Stimulated activated effector memory CD8-positive, alpha-beta T cell treated with anti-CD3 and anti-CD28 coated beads, Interleukin-12 subunit alpha, Interleukin-12 subunit beta, amount 100 ng/mL, for 72 hours (primary cell): ENCODE results near the gene CAMK2A.
A peak's percentile ranks its signal among the peaks of the same experiment; 100 is the strongest.

Experiments used
- ATAC-seq: fragments of 150-1000 bp; cut with Tn5 transposase; 2 replicates; pipeline ENCODE4 v1.10.0; 2021
- DNase-seq, 2 donors: peaks; one replicate each; pipeline ENCODE4 v3.0.0; 2021 to 2022; ENCODE audit warnings: low spot score in 2 of 2
- H3K27ac Mint-ChIP-seq: one replicate; pipeline ENCODE4 v1.8.0; 2022; ENCODE audit warnings: mild to moderate bottlenecking, mixed read lengths
- H3K36me3 Mint-ChIP-seq: one replicate; pipeline ENCODE4 v1.8.0; 2022; ENCODE audit warnings: mild to moderate bottlenecking, mixed read lengths
- H3K4me1 Mint-ChIP-seq: one replicate; pipeline ENCODE4 v1.8.0; 2022; ENCODE audit warnings: mixed read lengths
- H3K4me3 Mint-ChIP-seq: one replicate; pipeline ENCODE4 v1.8.0; 2022; ENCODE audit warnings: mild to moderate bottlenecking, mixed read lengths
- H3K9me3 Mint-ChIP-seq: one replicate; pipeline ENCODE4 v1.8.0; 2022; ENCODE audit warnings: mixed read lengths

CAMK2A gene

DNA sequence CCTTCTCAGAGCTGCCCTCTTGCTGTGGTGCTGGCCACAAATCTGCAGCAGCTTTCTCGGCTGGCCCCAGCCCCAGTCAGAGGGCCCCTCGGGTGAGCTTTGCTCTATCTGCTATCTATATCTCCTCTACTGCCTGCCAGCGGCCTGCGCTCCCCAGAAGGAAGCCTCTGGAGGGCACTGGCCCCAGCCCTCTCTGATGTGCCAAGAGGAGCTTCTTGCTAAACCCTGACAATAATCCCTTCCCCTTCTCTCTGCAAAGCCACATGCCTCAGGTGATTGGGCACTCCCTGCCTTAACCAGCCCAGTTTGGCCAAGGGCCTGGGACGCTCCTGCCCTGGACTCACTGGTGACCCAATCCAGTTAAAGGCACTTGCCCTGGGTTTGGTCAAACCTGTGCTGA is 42.7 kb downstream of the CAMK2A start:
- H3K27ac Mint-ChIP-seq = no peak overlapping the region
- ATAC-seq = no peak

DNA sequence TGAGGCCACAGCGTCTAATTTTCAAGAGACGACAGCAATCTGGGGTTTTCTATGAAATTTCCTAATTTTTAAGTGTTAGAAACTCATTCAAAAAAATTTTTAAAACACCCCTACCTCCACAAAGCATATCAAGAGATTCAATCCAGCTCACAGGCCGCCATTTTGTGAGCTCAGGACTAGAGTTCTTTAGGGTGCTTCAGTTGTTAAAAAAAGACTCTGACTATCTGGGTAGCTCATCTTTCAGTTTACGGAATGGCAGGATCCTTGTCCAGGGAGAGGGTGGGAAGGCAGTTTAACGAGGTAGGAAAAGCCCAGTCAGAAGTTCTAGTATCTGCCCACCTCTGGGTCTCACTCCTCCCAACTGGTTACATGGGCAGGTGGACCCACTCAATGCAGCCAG is 43.1 kb downstream of the CAMK2A start:
- no peak overlapping the region for H3K27ac Mint-ChIP-seq
- ATAC-seq (no peak), DNase-seq (no peak)
- H3K36me3 Mint-ChIP-seq = no peaks in the 10 kb centered on the region
- no peaks in the 10 kb centered on the region for H3K4me1 Mint-ChIP-seq
- no peak overlapping the region for H3K4me3 Mint-ChIP-seq
- H3K9me3 Mint-ChIP-seq = no peaks in the 10 kb centered on the region

More for the DNA sequence above, 42.7 kb downstream of the CAMK2A start:
- Mint-ChIP-seq H3K36me3 (no peaks in the 10 kb centered on the region), H3K9me3 (no peaks in the 10 kb centered on the region), H3K4me3 (no peak overlapping the region), H3K4me1 (no peaks in the 10 kb centered on the region)
- DNase-seq = no peak

DNA sequence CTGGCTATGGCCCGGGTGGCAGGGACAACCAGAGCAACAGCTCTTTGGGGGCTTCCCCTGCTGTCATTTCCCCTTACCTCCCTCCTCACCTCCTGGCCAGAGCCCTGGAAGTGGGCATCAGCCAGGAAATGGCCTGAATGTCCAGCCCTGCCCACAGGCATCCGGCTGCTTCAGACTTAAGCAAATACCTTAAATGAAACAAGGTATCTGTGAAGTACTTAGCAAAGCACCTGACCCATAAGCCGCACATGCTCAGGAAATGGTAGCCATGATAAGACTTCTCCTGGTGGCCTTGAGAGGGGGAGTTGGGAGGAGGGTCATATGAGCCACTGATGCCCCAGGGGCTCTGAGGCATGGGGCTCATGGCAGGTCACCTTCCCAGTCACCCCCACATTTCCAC is 43.8 kb downstream of the CAMK2A start:
- DNase-seq (no peak), ATAC-seq (no peak)
- Mint-ChIP-seq H3K9me3 (no peaks in the 10 kb centered on the region), H3K4me1 (no peaks in the 10 kb centered on the region), H3K27ac (no peak overlapping the region), H3K4me3 (no peak overlapping the region), H3K36me3 (no peaks in the 10 kb centered on the region)

- H3K36me3 Mint-ChIP-seq = no peaks in the 10 kb centered on the region
- H3K9me3 Mint-ChIP-seq = no peaks in the 10 kb centered on the region
- H3K4me1 Mint-ChIP-seq = no peaks in the 10 kb centered on the region
- ATAC-seq = no peak
- no peak overlapping the region for H3K4me3 Mint-ChIP-seq
- H3K27ac Mint-ChIP-seq = no peak overlapping the region
- DNase-seq = no peak
Measured at GRCh38 chr5:150245111-150245789, 44.3 kb downstream of the CAMK2A start.

- ATAC-seq = no peak
- Mint-ChIP-seq H3K9me3 (no peaks in the 10 kb centered on the region), H3K36me3 (no peaks in the 10 kb centered on the region), H3K27ac (no peak overlapping the region), H3K4me1 (no peaks in the 10 kb centered on the region), H3K4me3 (no peak overlapping the region)
- no peak for DNase-seq
Measured at GRCh38 chr5:150244209-150244608, 45.4 kb downstream of the CAMK2A start.

- H3K4me3 Mint-ChIP-seq = no peak overlapping the region
- H3K9me3 Mint-ChIP-seq = no peaks in the 10 kb centered on the region
- no peaks in the 10 kb centered on the region for H3K36me3 Mint-ChIP-seq
- H3K27ac Mint-ChIP-seq = no peak overlapping the region
- no peak for DNase-seq
- ATAC-seq = no peak
- H3K4me1 Mint-ChIP-seq = no peaks in the 10 kb centered on the region
Measured at GRCh38 chr5:150243590-150243989, 46.0 kb downstream of the CAMK2A start.

- no peak for ATAC-seq
- H3K36me3 Mint-ChIP-seq = no peaks in the 10 kb centered on the region
- no peaks in the 10 kb centered on the region for H3K9me3 Mint-ChIP-seq
- H3K27ac Mint-ChIP-seq = no peak overlapping the region
- no peak for DNase-seq
- H3K4me1 Mint-ChIP-seq = no peaks in the 10 kb centered on the region
- no peak overlapping the region for H3K4me3 Mint-ChIP-seq
Measured at GRCh38 chr5:150242251-150242894, 47.2 kb downstream of the CAMK2A start.

DNA sequence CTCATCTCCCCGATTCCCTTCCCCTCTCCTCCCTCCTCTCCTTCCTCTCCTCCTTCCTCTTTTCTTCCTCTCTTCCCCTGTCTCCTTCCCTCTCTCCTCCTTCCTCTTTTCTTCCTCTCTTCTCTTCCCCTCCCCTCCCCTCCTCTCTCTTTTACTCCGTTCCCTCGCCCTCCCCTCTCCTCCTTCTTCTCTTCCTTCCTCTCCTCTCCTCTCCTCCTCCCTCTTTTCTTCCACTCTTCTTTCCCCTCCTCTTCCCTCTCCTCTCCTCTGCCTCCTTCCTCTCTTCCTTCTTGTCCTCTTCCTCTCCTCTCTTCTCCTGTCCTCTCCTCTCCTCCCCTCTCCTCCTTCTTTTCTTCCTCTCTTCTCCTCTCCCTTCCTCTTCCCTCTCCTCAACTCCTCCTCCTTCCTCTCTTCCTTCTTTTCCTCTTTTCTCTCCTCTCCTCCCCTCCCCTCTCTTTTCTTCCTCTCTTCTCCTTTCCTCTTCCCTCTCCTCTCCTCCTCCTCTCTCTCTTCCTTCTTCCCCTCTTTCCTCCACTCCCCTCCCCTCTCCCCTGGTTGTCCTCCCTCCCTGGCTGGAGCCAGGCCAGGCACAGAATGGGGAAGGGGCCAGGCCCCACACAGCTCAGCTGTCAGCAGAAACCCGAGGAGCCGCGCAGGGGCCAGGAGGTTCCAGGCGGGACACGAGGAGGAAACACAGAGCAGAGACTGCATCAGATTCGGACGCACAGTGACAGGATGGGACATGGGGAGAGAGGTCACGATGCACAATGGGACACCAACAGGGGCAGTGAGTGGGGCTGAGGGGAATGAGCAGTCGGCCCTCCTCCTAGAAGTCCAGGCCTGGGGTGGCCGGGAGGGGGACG is 48.0 kb downstream of the CAMK2A start:
- DNase-seq = no peak
- H3K9me3 Mint-ChIP-seq = no peaks in the 10 kb centered on the region
- peak overlapping the region; percentile 38 for H3K27ac Mint-ChIP-seq
- H3K36me3 Mint-ChIP-seq = no peaks in the 10 kb centered on the region
- H3K4me1 Mint-ChIP-seq = no peaks in the 10 kb centered on the region
- H3K4me3 Mint-ChIP-seq = no peak overlapping the region
- ATAC-seq = no peak

GRCh38 chr5:150239794-150240122 is 49.8 kb downstream of the CAMK2A start:
- Mint-ChIP-seq H3K27ac (no peak overlapping the region), H3K4me1 (no peaks in the 10 kb centered on the region), H3K9me3 (no peaks in the 10 kb centered on the region), H3K36me3 (no peaks in the 10 kb centered on the region), H3K4me3 (no peak overlapping the region)
- ATAC-seq (no peak), DNase-seq (no peak)

GRCh38 chr5:150239099-150239793 is 50.3 kb downstream of the CAMK2A start:
- DNase-seq = no peak
- Mint-ChIP-seq H3K4me3 (no peak overlapping the region), H3K36me3 (no peaks in the 10 kb centered on the region), H3K27ac (no peak overlapping the region), H3K4me1 (no peaks in the 10 kb centered on the region), H3K9me3 (no peaks in the 10 kb centered on the region)
- ATAC-seq = no peak

GRCh38 chr5:150238646-150239045 is 50.9 kb downstream of the CAMK2A start:
- Mint-ChIP-seq H3K36me3 (no peaks in the 10 kb centered on the region), H3K4me1 (no peaks in the 10 kb centered on the region), H3K9me3 (no peaks in the 10 kb centered on the region), H3K27ac (no peak overlapping the region), H3K4me3 (no peak overlapping the region)
- ATAC-seq (no peak), DNase-seq (no peak)

DNA sequence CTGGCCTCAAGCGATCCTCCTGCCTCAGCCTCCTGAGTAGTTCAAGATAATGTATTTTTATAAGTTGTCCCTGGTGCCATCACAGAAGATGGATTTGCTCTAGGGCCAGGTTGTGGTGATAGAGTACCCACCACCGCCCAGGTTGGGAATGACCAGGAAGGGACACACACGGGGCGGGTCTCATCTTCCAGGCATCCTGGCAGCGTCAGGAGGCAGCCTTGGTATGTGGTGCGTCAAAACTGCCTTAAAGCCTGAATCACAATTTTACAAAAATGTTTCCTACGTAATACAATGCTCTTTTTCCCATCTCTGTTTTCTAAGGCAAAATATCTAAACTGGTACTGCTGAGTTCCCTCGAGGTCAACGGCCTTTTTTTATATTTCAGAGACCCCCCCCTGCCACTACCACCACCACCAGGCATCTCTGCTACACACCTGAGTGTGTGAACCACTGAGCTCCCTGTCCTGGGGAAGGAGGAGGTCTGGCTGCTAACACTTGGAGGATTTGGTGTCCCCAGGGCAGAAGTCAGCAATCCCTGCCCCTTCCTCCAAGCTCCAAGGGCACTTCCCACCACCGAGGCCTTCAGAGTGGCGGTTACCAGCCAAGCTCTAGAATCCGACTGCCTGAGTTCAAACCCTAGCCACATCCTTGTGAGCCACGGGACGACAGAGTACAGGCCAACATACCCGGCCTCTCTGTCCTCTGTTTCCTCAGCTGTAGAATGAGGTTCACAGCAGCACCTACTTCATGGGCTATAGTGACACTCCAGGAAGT is 52.4 kb downstream of the CAMK2A start:
- Mint-ChIP-seq H3K27ac (no peak overlapping the region), H3K36me3 (no peaks in the 10 kb centered on the region), H3K4me3 (no peak overlapping the region), H3K4me1 (no peaks in the 10 kb centered on the region), H3K9me3 (no peaks in the 10 kb centered on the region)
- no peak for DNase-seq
- no peak for ATAC-seq

GRCh38 chr5:150236313-150236712 is 53.3 kb downstream of the CAMK2A start:
- Mint-ChIP-seq H3K36me3 (no peaks in the 10 kb centered on the region), H3K27ac (no peak overlapping the region), H3K4me3 (no peak overlapping the region), H3K9me3 (no peaks in the 10 kb centered on the region), H3K4me1 (no peaks in the 10 kb centered on the region)
- DNase-seq (no peak), ATAC-seq (no peak)

GRCh38 chr5:150235500-150235854 is 54.1 kb downstream of the CAMK2A start:
- DNase-seq = no peak
- no peak overlapping the region for H3K4me3 Mint-ChIP-seq
- no peaks in the 10 kb centered on the region for H3K36me3 Mint-ChIP-seq
- ATAC-seq = no peak
- no peaks in the 10 kb centered on the region for H3K4me1 Mint-ChIP-seq
- no peaks in the 10 kb centered on the region for H3K9me3 Mint-ChIP-seq
- H3K27ac Mint-ChIP-seq = no peak overlapping the region
